GM18505 (cell line): Measurements from ENCODE around the gene PFKP.
"Not testable (repeated sequence)": the region's sequence is repeated elsewhere in the genome, so short reads cannot be mapped to it uniquely, and the experiment has no call there.

Source experiments
- ATAC-seq: cut with Tn5 transposase; IDR thresholded peaks from one replicate; pipeline ENCODE4 v1.9.1; 2021; ENCODE audit not compliant: unreplicated experiment
- POLR2A ChIP-seq: IDR thresholded peaks from 4 replicates; pipeline ENCODE4 v1.6.1; 2011; ENCODE audit warnings: borderline replicate concordance; ENCODE audit not compliant: insufficient read depth, insufficient read length; ENCODE audit errors: extremely low read depth

Gene PFKP

DNA sequence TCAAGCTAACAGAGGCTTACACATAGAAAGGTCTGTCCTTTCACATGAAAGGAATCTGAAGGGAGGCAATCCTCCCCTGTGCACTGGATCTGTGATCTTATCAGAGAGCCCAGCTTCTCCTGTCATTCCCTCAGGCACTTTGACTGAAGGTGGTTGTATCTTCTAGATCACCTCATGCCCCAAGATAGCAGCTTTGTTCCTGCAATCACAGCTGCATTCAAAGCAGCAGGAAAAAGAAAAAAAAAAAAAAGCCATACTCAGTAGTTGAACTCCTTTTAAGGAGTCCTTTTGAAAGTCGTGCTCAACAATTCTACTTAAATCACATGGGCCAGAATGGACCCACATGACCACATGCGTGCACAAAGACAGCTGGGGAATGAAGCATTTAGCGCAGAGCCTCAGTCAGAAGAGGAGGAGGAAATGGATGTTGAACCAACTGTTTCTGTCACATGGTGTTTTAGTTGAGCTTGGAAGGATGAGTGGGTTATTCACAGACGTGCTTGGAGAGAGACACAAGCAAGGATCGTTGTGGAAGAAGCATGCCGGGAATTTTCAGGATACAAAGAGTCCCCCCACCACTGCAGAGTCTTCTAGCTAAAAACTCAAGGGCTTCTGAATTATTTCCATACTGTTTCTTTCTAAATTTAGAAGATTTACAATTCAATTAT lies 13.0 kb upstream of the PFKP start:
- no peak for ATAC-seq
- no peak for TF ChIP-seq POLR2A

DNA sequence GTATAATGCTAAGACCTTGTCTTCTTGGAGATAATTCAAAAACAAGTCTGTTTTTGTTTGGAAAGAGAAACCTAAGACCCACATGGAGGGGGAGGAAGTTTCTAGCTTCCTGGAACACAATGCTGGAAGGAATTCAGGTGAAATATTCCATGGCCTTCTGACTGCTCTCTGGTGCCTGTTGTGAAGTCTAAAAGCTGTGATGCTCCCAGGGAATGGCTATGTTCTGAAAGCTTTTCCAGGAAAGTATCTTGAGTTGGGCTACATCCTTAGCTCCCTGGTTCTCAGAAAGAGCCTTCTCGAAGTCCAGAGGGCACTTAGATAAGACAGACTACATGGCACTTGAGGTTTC lies 12.5 kb upstream of the PFKP start:
- no peak for TF ChIP-seq POLR2A
- ATAC-seq: no peak

GRCh38 chr10:3056280-3057037 lies 10.9 kb upstream of the PFKP start:
- ATAC-seq: no peak
- no peak for TF ChIP-seq POLR2A

DNA sequence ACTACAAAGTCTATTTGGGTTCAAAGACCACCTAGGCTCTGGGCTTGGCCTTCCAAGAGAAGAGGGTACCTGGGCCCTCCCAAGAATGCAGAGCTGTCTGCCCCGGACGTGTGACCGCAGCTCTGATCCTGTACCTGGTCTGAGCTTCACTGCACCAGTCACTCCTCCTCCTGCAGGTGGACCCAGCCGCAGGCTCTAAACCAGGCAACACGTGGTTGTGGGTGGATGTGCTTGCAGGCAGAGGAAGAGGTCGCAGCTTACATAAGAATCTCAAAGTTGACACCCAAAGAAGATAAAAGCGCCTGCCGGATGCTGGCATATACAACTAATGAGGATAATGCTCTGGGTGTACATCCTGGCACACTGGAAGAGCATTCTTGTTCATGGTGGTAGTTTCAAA lies 9.4 kb upstream of the PFKP start:
- no peak for TF ChIP-seq POLR2A
- ATAC-seq: no peak

GRCh38 chr10:3059974-3060373 lies 7.4 kb upstream of the PFKP start:
- no peak for ATAC-seq
- TF ChIP-seq POLR2A: no peak

DNA sequence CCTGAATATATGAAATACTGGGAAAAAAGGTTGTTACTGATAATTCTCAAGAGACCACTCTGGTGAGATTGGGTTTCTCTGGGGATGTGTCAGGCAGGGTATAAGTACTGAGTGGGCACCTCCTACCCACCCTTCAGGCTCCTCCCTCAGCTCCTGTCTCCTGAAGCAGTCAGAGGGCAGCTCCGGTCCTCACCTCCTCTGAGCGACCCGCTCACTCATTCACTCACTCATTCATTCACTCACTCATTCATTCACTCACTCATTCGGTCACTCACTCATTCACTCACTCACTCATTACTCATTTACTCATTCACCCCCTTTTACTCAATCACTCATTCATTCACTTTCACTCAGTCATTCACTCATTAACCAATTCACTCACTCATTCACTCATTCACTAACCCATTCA lies 6.9 kb upstream of the PFKP start:
- ATAC-seq: no peak
- no peak for TF ChIP-seq POLR2A

GRCh38 chr10:3061323-3061898 lies 5.9 kb upstream of the PFKP start:
- ATAC-seq: not testable (repeated sequence)

DNA sequence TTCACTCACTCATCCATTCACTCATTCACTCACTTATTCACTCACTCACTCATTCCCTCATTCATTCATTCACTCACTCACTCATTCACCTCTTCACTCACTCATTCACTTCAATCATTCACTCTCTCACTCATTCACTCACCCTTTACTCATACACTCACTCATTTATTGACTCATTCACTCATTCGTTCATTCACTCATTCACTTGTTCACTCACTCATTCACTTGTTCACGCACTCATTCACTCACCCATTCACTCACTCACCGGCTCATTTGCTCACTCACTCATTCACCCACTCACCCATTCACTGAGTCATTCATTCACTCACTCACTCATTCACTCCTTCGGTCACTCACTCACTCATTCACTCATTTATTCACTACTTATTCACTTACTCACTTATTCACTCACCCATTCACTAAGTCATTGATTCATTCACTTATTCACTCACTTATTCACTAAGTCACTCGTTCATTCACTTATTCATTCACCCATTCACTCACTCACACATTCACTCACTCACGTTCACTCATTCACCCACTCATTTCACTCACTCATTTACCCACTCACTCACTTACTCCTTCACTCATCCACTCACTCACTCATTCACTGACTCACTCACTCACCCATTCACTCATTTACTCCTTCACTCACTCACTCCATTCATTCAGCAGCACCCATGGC lies 4.7 kb upstream of the PFKP start:
- no peak for ATAC-seq
- no peak for TF ChIP-seq POLR2A

- TF ChIP-seq POLR2A: no peak
Measured at GRCh38 chr10:3064423-3064822, 2.9 kb upstream of the PFKP start.

GRCh38 chr10:3065622-3066021 lies 1.7 kb upstream of the PFKP start:
- no peak for ATAC-seq
- TF ChIP-seq POLR2A: no peak

More at GRCh38 chr10:3064423-3064822, 2.9 kb upstream of the PFKP start:
- ATAC-seq: no peak

DNA sequence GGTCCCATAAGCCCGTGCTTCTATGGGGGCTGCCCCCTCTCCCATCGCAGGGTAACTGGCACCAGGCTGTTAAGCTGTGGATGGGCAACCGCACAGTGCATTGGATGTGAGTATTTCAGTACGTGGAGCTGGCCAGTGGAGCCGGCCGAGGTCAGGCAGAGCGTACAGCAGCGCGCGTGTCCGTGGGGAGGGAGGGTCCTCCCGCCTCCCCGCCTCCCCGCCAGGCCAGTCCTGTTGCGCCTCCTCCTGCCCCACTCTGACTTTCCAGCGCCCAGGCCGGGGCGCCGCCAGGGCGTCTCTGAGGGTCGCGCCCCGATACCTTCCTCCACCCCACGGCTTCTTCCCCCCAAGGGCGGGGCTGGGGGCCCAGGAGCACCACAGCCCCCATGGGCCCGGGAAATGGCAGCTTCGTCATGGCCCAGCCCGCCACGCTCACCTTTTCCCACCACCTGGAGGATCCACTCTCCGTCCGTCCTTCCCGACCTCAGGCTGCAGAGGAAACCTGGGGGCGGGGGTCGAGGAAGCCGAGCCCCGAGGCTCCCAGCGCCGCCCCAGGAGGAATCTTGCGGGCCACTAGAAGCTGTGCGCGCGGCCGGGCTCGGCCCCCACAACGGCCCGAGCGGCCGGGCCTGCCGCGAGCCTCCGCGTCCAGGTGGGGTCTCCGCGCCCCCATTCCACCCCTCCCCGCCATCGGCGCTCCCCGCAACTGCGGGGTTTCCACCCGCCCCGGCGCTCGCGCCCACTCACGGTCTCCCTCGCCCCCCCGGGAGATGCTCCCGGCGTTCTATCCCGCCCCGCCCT lies 831 bp upstream of the PFKP start:
- no peak for TF ChIP-seq POLR2A
- no peak for ATAC-seq

- ATAC-seq: peak; percentile 4
- TF ChIP-seq POLR2A: no peak
Measured at GRCh38 chr10:3067859-3068179, 471 bp downstream of the PFKP start.

GRCh38 chr10:3068201-3068967 lies 1.0 kb downstream of the PFKP start:
- peak; percentile 31 for TF ChIP-seq POLR2A
- peak; percentile 33 for ATAC-seq
